Right lobe of liver (tissue), 6 donors: ENCODE results near the gene POLR1A. TPM values are rescaled to one million over a fixed set of nuclear protein-coding genes. Genes with fewer than 3 reads are reported as not detected.

Experiments
- ATAC-seq, 4 donors: fragments of 200-7000 bp; cut with Tn5 transposase; one replicate each; pipeline ENCODE4 v1.9.1; 2020; ENCODE audit warnings: mild to moderate bottlenecking in 4 of 4, moderate library complexity in 4 of 4
- DNase-seq, 3 donors: peaks; one replicate each; pipeline ENCODE4 v3.0.0-alpha.2; 2020
- H3K27ac ChIP-seq, 3 donors: fragments of 200-600 bp; one replicate each; pipeline ENCODE4 v1.8.0; 2022
- H3K27me3 ChIP-seq, 2 donors: fragments of 200-600 bp; one replicate each; pipeline ENCODE4 v1.8.0; 2022
- H3K36me3 ChIP-seq, 4 donors: fragments of 200-600 bp; sonication (generic) in 1 of 4; one replicate each; pipeline versions ENCODE4 v1.5.1 to v1.8.0; 2017 to 2022; ENCODE audit warnings: control low read depth in 1 of 4
- H3K4me1 ChIP-seq, 4 donors: fragments of 200-600 bp; sonication (generic) in 1 of 4; one replicate each; pipeline versions ENCODE4 v1.5.1 to v1.8.0; 2017 to 2022; ENCODE audit warnings: control low read depth in 1 of 4
- H3K4me3 ChIP-seq, 3 donors: fragments of 200-600 bp; one replicate each; pipeline ENCODE4 v1.8.0; 2022
- H3K9me3 ChIP-seq, 4 donors: fragments of 200-600 bp; sonication (generic) in 1 of 4; one replicate each; pipeline versions ENCODE4 v1.5.1 to v1.8.0; 2017 to 2022; ENCODE audit warnings: control low read depth in 1 of 4
- POLR2A ChIP-seq: fragments of 450-650 bp; IDR thresholded peaks from one replicate; pipeline ENCODE4 v1.6.1; 2017; ENCODE audit warnings: antibody characterized with exemption, mild to moderate bottlenecking
- WGBS: methylation state at CpG from one replicate; pipeline ENCODE4 v1.1.6; 2018; ENCODE audit warnings: low coverage, low lambda C conversion rate; ENCODE audit not compliant: insufficient coverage; ENCODE audit errors: missing lambda C conversion rate; 5-methylcytosine and 5-hydroxymethylcytosine counted together
- intact Hi-C, 2 donors: fragments of 100-400 bp; cut with DNase I; formaldehyde crosslinking; loops; one replicate each; pipeline versions ENCODE4 v1.11.2 to v1.14.1; 2022
- total RNA-seq, 6 experiments: library from RNA; depleted of rRNA in 2 of 6; stranded (reverse); fragments of >200 nt in 2 of 6; fragmentation: NEBNext Ultra II Directional in 3 of 6; extraction: Animal tissue kit (Norgen Biotek cat#: 25700) in 3 of 6; gene quantifications; one replicate each; pipeline versions ENCODE4 v1.1.0 to v1.2.4, GENCODE V29; 2016 to 2023
- TF ChIP-seq, protein P1 (sequence below), 4 donors: fragments of 200-600 bp in 3 of 4; fragments of 450-650 bp in 1 of 4; IDR thresholded peaks; one replicate each; pipeline versions ENCODE4 v1.5.1 to v1.8.0; 2016 to 2022; ENCODE audit warnings: antibody characterized with exemption in 4 of 4, mild to moderate bottlenecking in 2 of 4
- donor health status: DM: no; HTN: yes; CAD: no.
- donor health status: DM: no; HTN: no; CAD: no.
- donor health status: DM: no; HTN: no; CAD: no.
- donor health status: DM: no; HTN: yes; CAD: no.
- donor health status: DM: no; HTN: yes; CAD: no.

Gene POLR1A
- total RNA-seq, 6 experiments from 2014 or later: 12.5 to 19.7 (median 14.4) TPM

DNA sequence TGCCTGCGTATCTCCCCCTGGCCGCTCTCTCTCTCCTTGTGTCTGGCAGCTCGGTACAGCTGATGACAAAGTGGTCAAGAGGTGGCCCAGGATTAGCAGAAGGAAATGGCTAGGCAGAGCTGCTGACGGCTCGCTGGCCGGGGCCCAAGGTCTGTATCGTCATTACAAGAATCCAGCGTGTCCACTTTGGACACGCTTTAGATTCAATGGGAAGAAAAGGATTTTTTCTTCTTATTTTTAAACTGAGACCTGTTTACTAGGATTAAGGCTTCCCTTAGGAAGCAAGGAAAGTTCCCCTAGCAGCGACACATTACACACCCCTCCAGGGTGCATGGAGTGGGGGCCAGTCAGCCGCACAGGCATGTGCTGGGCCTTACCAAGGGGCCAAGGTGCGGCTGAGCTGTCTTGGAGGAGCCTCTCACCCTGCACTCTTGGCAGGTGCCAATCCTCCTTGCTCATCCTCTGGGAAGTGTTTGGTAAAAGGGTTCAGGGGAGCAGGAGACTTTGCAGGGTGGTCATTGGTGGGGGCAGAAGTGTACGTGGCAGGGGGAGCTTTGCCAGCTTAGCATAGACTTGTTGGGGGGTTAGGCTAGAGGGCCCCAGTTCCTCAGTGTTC is 76.8 kb downstream of the POLR1A start:
- TF ChIP-seq, protein P1, sequence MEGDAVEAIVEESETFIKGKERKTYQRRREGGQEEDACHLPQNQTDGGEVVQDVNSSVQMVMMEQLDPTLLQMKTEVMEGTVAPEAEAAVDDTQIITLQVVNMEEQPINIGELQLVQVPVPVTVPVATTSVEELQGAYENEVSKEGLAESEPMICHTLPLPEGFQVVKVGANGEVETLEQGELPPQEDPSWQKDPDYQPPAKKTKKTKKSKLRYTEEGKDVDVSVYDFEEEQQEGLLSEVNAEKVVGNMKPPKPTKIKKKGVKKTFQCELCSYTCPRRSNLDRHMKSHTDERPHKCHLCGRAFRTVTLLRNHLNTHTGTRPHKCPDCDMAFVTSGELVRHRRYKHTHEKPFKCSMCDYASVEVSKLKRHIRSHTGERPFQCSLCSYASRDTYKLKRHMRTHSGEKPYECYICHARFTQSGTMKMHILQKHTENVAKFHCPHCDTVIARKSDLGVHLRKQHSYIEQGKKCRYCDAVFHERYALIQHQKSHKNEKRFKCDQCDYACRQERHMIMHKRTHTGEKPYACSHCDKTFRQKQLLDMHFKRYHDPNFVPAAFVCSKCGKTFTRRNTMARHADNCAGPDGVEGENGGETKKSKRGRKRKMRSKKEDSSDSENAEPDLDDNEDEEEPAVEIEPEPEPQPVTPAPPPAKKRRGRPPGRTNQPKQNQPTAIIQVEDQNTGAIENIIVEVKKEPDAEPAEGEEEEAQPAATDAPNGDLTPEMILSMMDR (IDR thresholded peaks at IDR 0.05): no peak
- no peak for TF ChIP-seq POLR2A
- DNase-seq (peak; percentile 74 to 76 (median 75)), ATAC-seq (peak; percentile 66 to 80 (median 76))
- peaks cover 0 to 52% (median 24%) of the 10 kb centered on the region in 4 donors for H3K36me3 ChIP-seq
- no peak overlapping the region for H3K27ac ChIP-seq
- intact Hi-C loops: no loop called here
- H3K4me3 ChIP-seq: no peak overlapping the region
- no peaks in the 10 kb centered on the region for H3K9me3 ChIP-seq
- no peaks in the 10 kb centered on the region for H3K27me3 ChIP-seq
- no peaks in the 10 kb centered on the region for H3K4me1 ChIP-seq
- WGBS: 52% methylated on average over 7 of the region's 13 CpGs

- peak in 1 of 3 donors; percentile 41 for DNase-seq
- Histone ChIP-seq H3K9me3 (no peaks in the 10 kb centered on the region), H3K27ac (no peak overlapping the region), H3K4me3 (no peak overlapping the region), H3K4me1 (no peaks in the 10 kb centered on the region), H3K27me3 (no peaks in the 10 kb centered on the region), H3K36me3 (peaks cover 0 to 44% (median 21%) of the 10 kb centered on the region in 4 donors)
- WGBS: 67% methylated on average over 3 of the region's 33 CpGs
- TF ChIP-seq, protein P1 (IDR thresholded peaks at IDR 0.05): no peak
- TF ChIP-seq POLR2A: no peak
- peak in 3 of 4 donors; percentile 5 to 13 (median 7) for ATAC-seq
- intact Hi-C loops: no loop called here
Measured at GRCh38 chr2:86027922-86028765, 77.5 kb downstream of the POLR1A start.

GRCh38 chr2:86027196-86027921 is 78.3 kb downstream of the POLR1A start:
- intact Hi-C loops: no loop called here
- Histone ChIP-seq H3K4me1 (no peaks in the 10 kb centered on the region), H3K27me3 (no peaks in the 10 kb centered on the region), H3K9me3 (no peaks in the 10 kb centered on the region), H3K36me3 (peaks cover 0 to 43% (median 20%) of the 10 kb centered on the region in 4 donors), H3K27ac (no peak overlapping the region), H3K4me3 (no peak overlapping the region)
- TF ChIP-seq POLR2A: no peak
- TF ChIP-seq, protein P1 (IDR thresholded peaks at IDR 0.05): no peak
- ATAC-seq (no peak), DNase-seq (peak in 1 of 3 donors; percentile 27)
- no CpG with 5 or more reads among the region's 17 CpGs for WGBS

DNA sequence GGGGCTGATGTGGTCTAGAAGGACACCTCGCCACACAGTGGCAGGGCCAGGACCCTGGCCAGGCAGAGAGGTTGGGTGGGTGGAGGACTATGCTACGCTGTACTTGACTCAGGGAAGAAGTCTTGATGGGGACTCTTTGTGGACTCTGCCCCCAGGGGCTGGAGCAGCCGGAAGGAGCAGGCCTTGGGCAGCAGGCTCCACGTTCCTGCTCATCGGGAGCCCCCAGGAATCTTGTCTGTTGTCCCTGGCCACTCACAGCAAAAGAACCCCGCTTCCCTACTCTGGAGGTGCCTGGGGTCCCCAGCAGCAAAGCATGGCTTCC is 79.0 kb downstream of the POLR1A start:
- intact Hi-C loops: no loop called here
- Histone ChIP-seq H3K4me3 (no peak overlapping the region), H3K27ac (no peak overlapping the region), H3K4me1 (no peaks in the 10 kb centered on the region), H3K9me3 (no peaks in the 10 kb centered on the region), H3K36me3 (peaks cover 0 to 38% (median 17%) of the 10 kb centered on the region in 4 donors), H3K27me3 (no peaks in the 10 kb centered on the region)
- DNase-seq (no peak), ATAC-seq (no peak)
- WGBS: no CpG with 5 or more reads among the region's 6 CpGs
- TF ChIP-seq, protein P1 (IDR thresholded peaks at IDR 0.05): no peak
- TF ChIP-seq POLR2A: no peak
